AG04449 (cell line): ENCODE results near the gene CAP2.

Source experiments
- CTCF ChIA-PET: fragments of 350-600 bp; formaldehyde crosslinking; extraction: SDS; loops from one replicate; lab custom pipeline; 2021; ENCODE audit warnings: antibody characterized with exemption; lab: Yijun Ruan, JAX
- POLR2A ChIA-PET: fragments of 400-600, 350-600 bp; formaldehyde crosslinking; extraction: SDS; loops from one replicate; lab custom pipeline; 2020; ENCODE audit warnings: antibody characterized with exemption, inconsistent platforms; lab: Yijun Ruan, JAX
- DNase-seq: peaks from one replicate; pipeline ENCODE4 v3.0.0-alpha.2; 2010; ENCODE audit warnings: low read depth, low spot score
- H3K4me3 ChIP-seq: 2 replicates; pipeline ENCODE4 v1.5.1; 2011; ENCODE audit warnings: low read depth, mild to moderate bottlenecking, control low read depth, low read length
- CTCF ChIP-seq: IDR thresholded peaks from one replicate; pipeline ENCODE4 v1.5.1; 2011; ENCODE audit warnings: mild to moderate bottlenecking, moderate library complexity, low read length, control low read depth, inconsistent platforms; ENCODE audit not compliant: insufficient read depth; ENCODE audit errors: missing control alignments

Gene CAP2

DNA sequence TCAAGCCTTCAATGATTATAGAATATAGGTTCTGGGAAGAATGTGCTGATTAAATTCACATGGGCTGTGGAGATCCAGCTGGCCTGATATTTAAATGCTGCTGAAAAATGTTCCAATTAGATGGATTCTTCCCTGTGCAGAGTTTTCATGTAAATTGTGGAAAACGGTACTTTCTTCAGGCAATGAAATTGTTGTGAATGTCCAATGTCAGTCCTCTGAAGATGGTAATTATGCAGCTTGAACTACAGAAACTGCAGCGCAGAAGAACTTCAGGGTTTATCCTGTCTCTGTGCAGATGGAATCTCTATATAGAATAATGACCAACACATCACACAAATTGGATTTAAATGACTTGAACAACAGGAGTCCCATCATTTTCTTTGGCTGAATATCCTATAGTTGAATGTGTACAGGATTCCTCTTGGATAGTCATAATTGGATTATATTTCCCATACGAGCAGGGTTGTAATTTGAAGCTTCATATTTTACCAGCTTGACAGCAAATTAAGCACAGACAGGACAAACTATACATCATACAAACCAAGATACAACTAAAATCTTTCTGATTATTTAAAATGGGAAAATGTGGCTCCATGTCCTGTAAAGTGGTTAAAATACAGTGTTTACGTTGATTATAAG, 82.3 kb downstream of the CAP2 start:
- ChIA-PET CTCF (interaction anchor here (1.7 kb wide), 1 partner anchor 29 kb away, joined by 5 read pairs; no protein-coding TSS in a partner anchor), POLR2A (no interaction called here)
- TF ChIP-seq CTCF: no peak
- DNase-seq: no peak
- H3K4me3 ChIP-seq: no peak overlapping the region

DNA sequence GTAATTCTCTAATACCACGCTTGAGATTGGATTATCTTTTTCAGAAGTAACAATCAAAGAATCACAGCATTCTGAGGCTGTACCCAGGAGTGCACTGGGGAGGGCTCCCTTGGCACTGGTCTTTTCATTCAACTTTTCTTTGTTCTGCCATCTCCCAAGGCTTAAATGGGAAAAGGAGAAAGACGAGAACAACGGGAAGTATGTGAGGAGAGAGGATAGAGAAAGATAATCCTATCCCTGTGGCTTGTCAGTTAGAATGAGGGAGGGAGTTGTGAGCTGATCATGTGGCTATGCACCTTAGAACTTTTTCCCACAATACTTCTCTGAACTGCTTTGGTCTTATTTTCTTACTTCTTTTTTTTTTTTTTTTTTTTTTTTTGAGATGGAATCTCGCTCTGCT, 83.1 kb downstream of the CAP2 start:
- H3K4me3 ChIP-seq: no peak overlapping the region
- DNase-seq: no peak
- no peak for TF ChIP-seq CTCF
- POLR2A ChIA-PET: no interaction called here
- CTCF ChIA-PET: interaction anchor here (1.7 kb wide), 1 partner anchor 28 kb away, joined by 5 read pairs; no protein-coding TSS in a partner anchor

DNA sequence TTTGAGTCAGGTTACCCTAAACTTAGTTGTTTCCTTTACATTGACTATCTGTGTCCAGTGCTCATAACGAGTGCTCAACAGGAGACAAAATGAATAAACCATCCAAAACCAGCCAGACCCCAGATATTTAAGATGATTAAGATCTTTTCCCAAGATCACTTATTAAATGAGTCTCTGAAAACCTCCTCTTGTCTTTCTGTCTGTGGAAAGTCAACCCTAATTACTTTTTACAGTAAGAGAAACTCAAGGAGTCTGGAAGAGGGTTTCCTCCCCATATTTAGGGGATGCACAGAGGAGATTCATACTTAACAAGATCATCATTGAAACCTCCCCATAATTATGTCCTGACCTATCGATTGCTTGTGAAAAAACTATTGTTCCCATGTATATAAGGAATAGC, 84.0 kb downstream of the CAP2 start:
- H3K4me3 ChIP-seq: no peak overlapping the region
- CTCF ChIA-PET: no interaction called here
- no peak for DNase-seq
- POLR2A ChIA-PET: no interaction called here
- TF ChIP-seq CTCF: no peak

DNA sequence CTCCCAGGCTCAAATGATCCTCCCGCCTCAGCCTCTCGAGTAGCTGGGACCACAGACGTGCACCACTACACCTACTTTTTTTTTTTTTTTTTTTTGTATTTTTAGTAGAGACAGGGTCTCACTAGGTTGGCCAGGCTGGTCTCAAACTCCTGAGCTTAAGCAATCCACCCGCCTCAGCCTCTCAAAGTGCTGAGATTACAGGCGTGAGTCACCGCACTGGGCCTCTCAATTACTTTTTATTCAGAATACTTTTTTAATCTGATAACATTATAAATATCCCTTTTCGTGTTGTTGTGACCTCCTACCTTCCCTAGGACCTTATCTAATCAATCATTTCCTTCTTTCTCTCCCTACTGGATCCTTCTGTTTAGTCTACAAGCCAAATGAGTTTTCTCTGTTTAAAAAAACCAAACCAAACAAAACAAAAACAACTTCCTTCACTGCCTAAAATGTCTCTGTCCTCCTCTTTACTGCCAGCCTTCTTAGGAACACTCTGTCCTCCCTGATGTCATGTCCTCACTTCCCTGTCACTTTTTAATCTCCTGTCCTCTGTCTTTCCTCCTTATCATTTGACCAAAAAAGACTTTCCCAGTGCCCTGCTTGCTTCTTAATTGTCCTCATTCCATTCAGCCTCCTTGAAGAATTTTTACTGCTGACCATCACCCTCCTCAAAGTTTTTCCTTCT, 85.0 kb downstream of the CAP2 start:
- no peak overlapping the region for H3K4me3 ChIP-seq
- no peak for TF ChIP-seq CTCF
- POLR2A ChIA-PET: no interaction called here
- CTCF ChIA-PET: interaction anchor here (1.2 kb wide), 1 partner anchor 11 kb away, joined by 3 read pairs; no protein-coding TSS in a partner anchor
- no peak for DNase-seq

DNA sequence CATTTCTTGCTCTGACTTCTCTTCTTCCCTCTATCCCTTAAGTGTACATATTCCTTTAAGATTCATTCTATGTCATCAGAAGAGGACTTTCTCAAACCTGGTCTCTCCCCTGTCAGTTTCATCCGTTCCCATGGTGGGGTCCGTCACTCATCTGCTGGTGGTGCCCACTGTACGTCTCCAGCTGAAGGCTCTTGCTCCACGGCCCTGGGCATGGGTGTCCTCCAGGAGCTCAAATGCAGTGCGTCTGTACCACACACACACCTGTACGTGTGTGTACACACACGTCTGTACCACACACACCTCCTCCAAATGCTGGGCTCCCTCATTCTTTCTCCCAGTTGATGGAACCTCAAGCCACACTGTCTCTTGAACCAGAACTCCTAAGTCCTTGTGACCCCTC, 85.6 kb downstream of the CAP2 start:
- no peak for DNase-seq
- CTCF ChIA-PET: interaction anchor here (1.2 kb wide), 1 partner anchor 11 kb away, joined by 3 read pairs; no protein-coding TSS in a partner anchor
- H3K4me3 ChIP-seq: no peak overlapping the region
- POLR2A ChIA-PET: no interaction called here
- TF ChIP-seq CTCF: no peak

- ChIA-PET POLR2A (no interaction called here), CTCF (no interaction called here)
- no peak for DNase-seq
- no peak for TF ChIP-seq CTCF
- no peak overlapping the region for H3K4me3 ChIP-seq
Observed at GRCh38 chr6:17480476-17480875, 87.1 kb downstream of the CAP2 start.
